ENCODE results near the gene AIPL1. TPM values are rescaled to one million over a fixed set of nuclear protein-coding genes. Genes with fewer than 3 reads are reported as not detected.

The AIPL1 gene
- total RNA-seq, 1 experiment from 2014 or later = not detected

DNA sequence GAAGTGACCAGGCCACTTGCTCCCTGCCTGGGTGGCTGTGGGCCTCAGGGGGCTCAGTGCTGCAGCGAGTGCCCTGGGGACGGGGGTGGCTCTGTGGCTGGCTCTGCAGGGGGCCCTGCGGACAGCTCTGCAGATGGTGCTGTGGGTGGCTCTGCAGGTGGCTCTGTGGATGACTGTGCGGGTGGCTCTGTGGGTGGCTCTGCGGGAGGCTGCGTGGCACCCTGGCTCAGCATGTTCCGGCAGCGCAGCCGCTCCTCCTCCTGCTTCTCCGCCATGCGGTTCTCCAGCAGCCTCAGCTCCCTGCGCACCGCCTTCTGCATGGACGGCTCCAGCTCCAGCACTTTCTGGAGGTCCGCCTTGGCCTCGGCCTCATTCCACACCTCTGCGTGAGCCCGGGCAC lies 9.5 kb downstream of the AIPL1 start:
- DNase-seq (ENCODE audit: low read depth, low spot score) = no peak
- BruUV-seq (replicated peaks) = no TSS peak
- ChIA-PET CTCF (interaction anchor here (0.6 to 0.8 kb wide), 3 partner anchors 8 to 356 kb away, joined by 4 to 5 read pairs (median 5); no protein-coding TSS in a partner anchor), POLR2A (no interaction called here)
- no peak overlapping the region for H3K4me3 ChIP-seq (ENCODE audit: low read depth in 2 of 2, low read length in 2 of 2)
- TF ChIP-seq, protein P1, sequence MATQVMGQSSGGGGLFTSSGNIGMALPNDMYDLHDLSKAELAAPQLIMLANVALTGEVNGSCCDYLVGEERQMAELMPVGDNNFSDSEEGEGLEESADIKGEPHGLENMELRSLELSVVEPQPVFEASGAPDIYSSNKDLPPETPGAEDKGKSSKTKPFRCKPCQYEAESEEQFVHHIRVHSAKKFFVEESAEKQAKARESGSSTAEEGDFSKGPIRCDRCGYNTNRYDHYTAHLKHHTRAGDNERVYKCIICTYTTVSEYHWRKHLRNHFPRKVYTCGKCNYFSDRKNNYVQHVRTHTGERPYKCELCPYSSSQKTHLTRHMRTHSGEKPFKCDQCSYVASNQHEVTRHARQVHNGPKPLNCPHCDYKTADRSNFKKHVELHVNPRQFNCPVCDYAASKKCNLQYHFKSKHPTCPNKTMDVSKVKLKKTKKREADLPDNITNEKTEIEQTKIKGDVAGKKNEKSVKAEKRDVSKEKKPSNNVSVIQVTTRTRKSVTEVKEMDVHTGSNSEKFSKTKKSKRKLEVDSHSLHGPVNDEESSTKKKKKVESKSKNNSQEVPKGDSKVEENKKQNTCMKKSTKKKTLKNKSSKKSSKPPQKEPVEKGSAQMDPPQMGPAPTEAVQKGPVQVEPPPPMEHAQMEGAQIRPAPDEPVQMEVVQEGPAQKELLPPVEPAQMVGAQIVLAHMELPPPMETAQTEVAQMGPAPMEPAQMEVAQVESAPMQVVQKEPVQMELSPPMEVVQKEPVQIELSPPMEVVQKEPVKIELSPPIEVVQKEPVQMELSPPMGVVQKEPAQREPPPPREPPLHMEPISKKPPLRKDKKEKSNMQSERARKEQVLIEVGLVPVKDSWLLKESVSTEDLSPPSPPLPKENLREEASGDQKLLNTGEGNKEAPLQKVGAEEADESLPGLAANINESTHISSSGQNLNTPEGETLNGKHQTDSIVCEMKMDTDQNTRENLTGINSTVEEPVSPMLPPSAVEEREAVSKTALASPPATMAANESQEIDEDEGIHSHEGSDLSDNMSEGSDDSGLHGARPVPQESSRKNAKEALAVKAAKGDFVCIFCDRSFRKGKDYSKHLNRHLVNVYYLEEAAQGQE (IDR thresholded peaks at IDR 0.05; ENCODE audit: insufficient read depth in 1 of 2, low read depth in 2 of 2, low read length in 1 of 2) = no peak
- no peaks in the 10 kb centered on the region for H3K27me3 ChIP-seq (ENCODE audit: control insufficient read depth, insufficient read depth, low read length)
- no peaks in the 10 kb centered on the region for H3K9me3 ChIP-seq (ENCODE audit: control insufficient read depth, insufficient read depth, low read depth, low read length)
- H3K4me1 ChIP-seq (ENCODE audit: control insufficient read depth, insufficient read depth, low read length) = no peaks in the 10 kb centered on the region
- ATAC-seq = no peak
- in situ Hi-C loops (cut with HindIII; ENCODE audit: low pct_unique_long_range_greater_than_20kb, low sequenced_read_pairs) = no loop called here
- H3K36me3 ChIP-seq (ENCODE audit: control insufficient read depth, insufficient read depth, low read length) = no peaks in the 10 kb centered on the region
- intact Hi-C loops (cut with micrococcal nuclease; ENCODE audit: unreplicated experiment) = no loop called here
- no peak overlapping the region for H3K27ac ChIP-seq (ENCODE audit: low read length)

DNA sequence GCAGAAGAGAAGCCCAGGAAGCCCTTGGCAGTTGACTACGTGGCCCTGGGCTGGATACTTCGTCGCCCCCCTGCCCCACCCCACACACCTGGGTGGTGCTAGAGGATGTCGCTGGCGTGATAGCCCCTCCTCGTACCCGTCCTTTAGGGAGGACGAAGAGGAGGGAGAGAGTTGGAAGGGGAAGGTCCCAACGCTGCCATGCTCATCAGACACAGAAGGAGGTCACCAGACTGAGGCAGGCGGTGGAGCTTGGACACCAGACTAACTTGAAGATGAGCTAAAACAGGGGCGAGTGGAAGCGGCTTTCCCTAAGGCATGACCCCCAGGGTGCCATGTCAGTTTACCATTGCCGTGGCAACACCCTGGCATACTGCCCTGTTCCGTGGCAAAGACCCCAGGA lies 11.0 kb downstream of the AIPL1 start:
- no peak for ATAC-seq
- Histone ChIP-seq H3K9me3 (ENCODE audit: control insufficient read depth, insufficient read depth, low read depth, low read length) (no peaks in the 10 kb centered on the region), H3K27me3 (ENCODE audit: control insufficient read depth, insufficient read depth, low read length) (no peaks in the 10 kb centered on the region), H3K27ac (ENCODE audit: low read length) (no peak overlapping the region), H3K36me3 (ENCODE audit: control insufficient read depth, insufficient read depth, low read length) (no peaks in the 10 kb centered on the region), H3K4me1 (ENCODE audit: control insufficient read depth, insufficient read depth, low read length) (no peaks in the 10 kb centered on the region), H3K4me3 (ENCODE audit: low read depth in 2 of 2, low read length in 2 of 2) (no peak overlapping the region)
- in situ Hi-C loops (cut with HindIII; ENCODE audit: low pct_unique_long_range_greater_than_20kb, low sequenced_read_pairs) (no loop called here), intact Hi-C loops (cut with micrococcal nuclease; ENCODE audit: unreplicated experiment) (loop anchor here (2.0 kb wide), 1 partner anchor 837 kb away; no protein-coding TSS in a partner anchor)
- POLR2A ChIA-PET = interaction anchor here (0.5 kb wide), 1 partner anchor 1734 kb away, joined by 4 read pairs; no protein-coding TSS in a partner anchor
- BruUV-seq (replicated peaks) = no TSS peak
- TF ChIP-seq SIN3A (IDR thresholded peaks at IDR 0.05; ENCODE audit: borderline replicate concordance, insufficient read depth, low read depth, low read length) (no peak), TCF7L2 (IDR thresholded peaks at IDR 0.05; ENCODE audit: low read depth, low read length) (no peak), POLR2AphosphoS5 (IDR thresholded peaks at IDR 0.05; ENCODE audit: low read depth, low read length) (no peak)
- TF ChIP-seq, protein P2, sequence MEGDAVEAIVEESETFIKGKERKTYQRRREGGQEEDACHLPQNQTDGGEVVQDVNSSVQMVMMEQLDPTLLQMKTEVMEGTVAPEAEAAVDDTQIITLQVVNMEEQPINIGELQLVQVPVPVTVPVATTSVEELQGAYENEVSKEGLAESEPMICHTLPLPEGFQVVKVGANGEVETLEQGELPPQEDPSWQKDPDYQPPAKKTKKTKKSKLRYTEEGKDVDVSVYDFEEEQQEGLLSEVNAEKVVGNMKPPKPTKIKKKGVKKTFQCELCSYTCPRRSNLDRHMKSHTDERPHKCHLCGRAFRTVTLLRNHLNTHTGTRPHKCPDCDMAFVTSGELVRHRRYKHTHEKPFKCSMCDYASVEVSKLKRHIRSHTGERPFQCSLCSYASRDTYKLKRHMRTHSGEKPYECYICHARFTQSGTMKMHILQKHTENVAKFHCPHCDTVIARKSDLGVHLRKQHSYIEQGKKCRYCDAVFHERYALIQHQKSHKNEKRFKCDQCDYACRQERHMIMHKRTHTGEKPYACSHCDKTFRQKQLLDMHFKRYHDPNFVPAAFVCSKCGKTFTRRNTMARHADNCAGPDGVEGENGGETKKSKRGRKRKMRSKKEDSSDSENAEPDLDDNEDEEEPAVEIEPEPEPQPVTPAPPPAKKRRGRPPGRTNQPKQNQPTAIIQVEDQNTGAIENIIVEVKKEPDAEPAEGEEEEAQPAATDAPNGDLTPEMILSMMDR (IDR thresholded peaks at IDR 0.05) = no peak
- TF ChIP-seq, protein P1 (IDR thresholded peaks at IDR 0.05; ENCODE audit: insufficient read depth in 1 of 2, low read depth in 2 of 2, low read length in 1 of 2) = no peak
- CTCF ChIA-PET = interaction anchor here (0.6 kb wide), 2 partner anchors 423 to 1173 kb away, joined by 3 read pairs; no protein-coding TSS in a partner anchor
- no peak for DNase-seq (ENCODE audit: low read depth, low spot score)
